Measurements from ENCODE around the gene TRAPPC2. TPM values are rescaled to one million over a fixed set of nuclear protein-coding genes. Genes with fewer than 3 reads are reported as not detected.

Gene TRAPPC2
- total and polyA plus RNA-seq, 9 of the 15 experiments (the other 6 are each of a cell fraction or from before 2014, with no cell fraction given) = 10.3 to 30.6 (median 18.6) TPM

DNA sequence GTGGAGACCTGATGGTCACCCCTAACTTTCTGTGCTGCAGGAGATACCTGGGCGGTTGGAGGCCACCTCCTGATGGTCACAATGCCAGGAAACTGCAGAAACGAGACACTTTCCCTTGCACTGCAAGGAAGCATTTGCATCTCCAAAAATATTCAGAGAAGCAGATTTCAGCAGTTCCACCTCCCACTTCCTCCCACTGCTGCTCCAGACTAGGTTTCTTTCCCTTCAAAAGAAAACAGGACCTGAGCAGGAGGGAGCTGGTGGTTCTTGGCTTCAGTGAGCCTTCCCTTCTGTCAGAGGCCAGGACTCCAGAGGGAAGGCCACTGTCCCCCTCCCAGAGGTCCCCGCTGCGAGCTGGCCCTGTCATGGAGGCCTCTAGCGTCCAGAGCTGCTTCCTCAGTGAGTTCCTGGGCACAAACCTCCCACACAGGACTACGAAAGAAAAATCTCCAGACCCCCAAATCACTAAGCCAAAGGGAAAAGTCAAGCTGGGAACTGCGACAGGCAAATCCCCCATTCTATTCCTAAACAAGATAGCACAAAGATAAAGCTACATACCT lies 46.5 kb upstream of the TRAPPC2 start:
- Histone ChIP-seq H2AFZ (ENCODE audit: low read depth, low read length) (no peak overlapping the region), H3K27ac (ENCODE audit: extremely low read depth, low read depth, low read length) (no peak overlapping the region), H3K4me3 (no peak overlapping the region), H3K27me3 (ENCODE audit: control insufficient read depth in 2 of 2, insufficient read depth in 2 of 2, low read length in 2 of 2) (peaks cover 6 to 23% of the 10 kb centered on the region in 2 experiments; a peak in 4 of 5 replicates), H3K36me3 (ENCODE audit: control insufficient read depth, insufficient read depth, low read length) (no peaks in the 10 kb centered on the region), H3K9ac (ENCODE audit: insufficient read depth in 1 of 2, low read depth in 2 of 2, low read length in 2 of 2) (no peak overlapping the region), H3K79me2 (ENCODE audit: control insufficient read depth, insufficient read depth, low read length) (no peaks in the 10 kb centered on the region), H3K9me1 (ENCODE audit: control insufficient read depth, insufficient read depth, low read length) (no peaks in the 10 kb centered on the region), H4K20me1 (replicated peaks; ENCODE audit: control insufficient read depth, insufficient read depth, low read length) (no peaks in the 10 kb centered on the region), H3K9me3 (replicated peaks; ENCODE audit: control insufficient read depth, insufficient read depth, low read depth, low read length) (no peaks in the 10 kb centered on the region), H3K4me2 (ENCODE audit: insufficient read depth, low read length) (no peak overlapping the region), H3K4me1 (replicated peaks in 1 of 2; ENCODE audit: control insufficient read depth in 2 of 2, insufficient read depth in 2 of 2, low read length in 2 of 2) (no peaks in the 10 kb centered on the region)
- ATAC-seq (peak; percentile 52; the same call in 1 of the 3 replicates), FAIRE-seq (no peak), DNase-seq (ENCODE audit: extremely low read depth in 1 of 4, low spot score in 3 of 4) (no peak)
- no peak for TF ChIP-seq RHOXF2B (CRISPR knock-in tag; conservative IDR thresholded peaks at IDR 0.05)
- no peak for TF ChIP-seq ESRRB (CRISPR knock-in tag; IDR thresholded peaks at IDR 0.05; ENCODE audit: borderline replicate concordance)
- TF ChIP-seq, protein P1, sequence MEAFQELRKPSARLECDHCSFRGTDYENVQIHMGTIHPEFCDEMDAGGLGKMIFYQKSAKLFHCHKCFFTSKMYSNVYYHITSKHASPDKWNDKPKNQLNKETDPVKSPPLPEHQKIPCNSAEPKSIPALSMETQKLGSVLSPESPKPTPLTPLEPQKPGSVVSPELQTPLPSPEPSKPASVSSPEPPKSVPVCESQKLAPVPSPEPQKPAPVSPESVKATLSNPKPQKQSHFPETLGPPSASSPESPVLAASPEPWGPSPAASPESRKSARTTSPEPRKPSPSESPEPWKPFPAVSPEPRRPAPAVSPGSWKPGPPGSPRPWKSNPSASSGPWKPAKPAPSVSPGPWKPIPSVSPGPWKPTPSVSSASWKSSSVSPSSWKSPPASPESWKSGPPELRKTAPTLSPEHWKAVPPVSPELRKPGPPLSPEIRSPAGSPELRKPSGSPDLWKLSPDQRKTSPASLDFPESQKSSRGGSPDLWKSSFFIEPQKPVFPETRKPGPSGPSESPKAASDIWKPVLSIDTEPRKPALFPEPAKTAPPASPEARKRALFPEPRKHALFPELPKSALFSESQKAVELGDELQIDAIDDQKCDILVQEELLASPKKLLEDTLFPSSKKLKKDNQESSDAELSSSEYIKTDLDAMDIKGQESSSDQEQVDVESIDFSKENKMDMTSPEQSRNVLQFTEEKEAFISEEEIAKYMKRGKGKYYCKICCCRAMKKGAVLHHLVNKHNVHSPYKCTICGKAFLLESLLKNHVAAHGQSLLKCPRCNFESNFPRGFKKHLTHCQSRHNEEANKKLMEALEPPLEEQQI (IDR thresholded peaks at IDR 0.05) = no peak
- no peak for TF ChIP-seq STAG1 (CRISPR knock-in tag; IDR thresholded peaks at IDR 0.05; ENCODE audit: borderline replicate concordance)
- TF ChIP-seq ZNF146 (CRISPR knock-in tag; IDR thresholded peaks at IDR 0.05; ENCODE audit: unreplicated experiment) = no peak
- CTCF ChIA-PET (ENCODE audit: low intra/inter-chr PET ratio) = no interaction called here
- intact Hi-C loops (cut with micrococcal nuclease) = no loop called here
- in situ Hi-C loops (cut with MboI) = no loop called here
- POLR2A ChIA-PET = interaction anchor here (0.9 to 1.7 kb wide), 2 partner anchors 8 to 14 kb away, joined by 3 read pairs; no protein-coding TSS in a partner anchor
- 0% methylated on average over 2 of the region's 7 CpGs for WGBS (ENCODE audit: insufficient coverage, low coverage, missing lambda C conversion rate)
- BruUV-seq (replicated peaks) = no TSS peak

All from K562 (cell line).